HCT116 (cell line): ENCODE results near the gene ANO6. TPM values are rescaled to one million over a fixed set of nuclear protein-coding genes. Genes with fewer than 3 reads are reported as not detected.

Source experiments
- ATAC-seq: fragments of 200-7000 bp; cut with Tn5 transposase; 2 replicates; pipeline ENCODE4 v1.9.1; 2020; ENCODE audit warnings: mild to moderate bottlenecking, moderate library complexity
- BruUV-seq: library from RNA; stranded (reverse); fragments of 400-500 nt; replicated peaks from 2 replicates; lab custom pipeline; 2021; lab: Mats Ljungman, UMichigan
- CTCF ChIA-PET: fragments of 300-600 bp; sonication (Branson Sonifier 250); formaldehyde crosslinking; loops from one replicate; lab custom pipeline; 2021; ENCODE audit warnings: antibody characterized with exemption; lab: Charles Lee
- POLR2A ChIA-PET: fragments of 300-600, 350-600 bp; sonication (Branson Sonifier 250); formaldehyde crosslinking; loops from one replicate; lab custom pipeline; 2021; ENCODE audit warnings: antibody characterized with exemption; lab: Charles Lee
- RAD21 ChIA-PET, 2 experiments: fragments of 300-600 bp; sonication (Branson Sonifier 250); formaldehyde crosslinking; loops; one replicate each; lab custom pipeline; 2023; ENCODE audit warnings: low total read pairs in 2 of 2; ENCODE audit not compliant: uncharacterized antibody in 2 of 2, unreplicated experiment in 2 of 2, low non-redundant PET in 1 of 2; lab: Charles Lee
- DNase-seq: peaks from one replicate; pipeline ENCODE4 v3.0.0-alpha.2; 2010; ENCODE audit warnings: low read depth, low spot score
- H2AFZ ChIP-seq: fragments of 200-600 bp; shearing (Covaris generic), sonication (generic); 2 replicates; pipeline ENCODE4 v1.6.1; 2017; ENCODE audit warnings: low read depth, mixed run types, mixed read lengths, antibody characterized with exemption, low read length; ENCODE audit not compliant: poor library complexity, severe bottlenecking
- H3K27ac ChIP-seq: 2 replicates; pipeline ENCODE4 v1.5.1; 2012; ENCODE audit warnings: low read depth, low read length
- H3K27me3 ChIP-seq: fragments of 200-600 bp; sonication (generic); 2 replicates; pipeline ENCODE4 v1.6.1; 2016; ENCODE audit warnings: mixed run types, low read length, mixed read lengths; ENCODE audit not compliant: insufficient read depth
- H3K36me3 ChIP-seq, 2 experiments: fragments of 200-500 bp in 1 of 2; fragments of 200-600 bp in 1 of 2; sonication (Bioruptor generic) in 1 of 2; sonication (generic) in 1 of 2; 2 replicates each; pipeline versions ENCODE4 v1.5.1 to v1.6.1; 2014 to 2016; ENCODE audit warnings: low read length in 2 of 2, inconsistent platforms in 1 of 2, mixed read lengths in 1 of 2, mixed run types in 1 of 2; ENCODE audit not compliant: insufficient read depth in 2 of 2, control insufficient read depth in 1 of 2
- H3K4me1 ChIP-seq, 2 experiments: fragments of 200-600 bp in 1 of 2; sonication (generic) in 1 of 2; 2 replicates each; pipeline versions ENCODE4 v1.5.1 to v1.6.1; 2012 to 2017; ENCODE audit warnings: low read length in 2 of 2, inconsistent platforms in 1 of 2, mild to moderate bottlenecking in 1 of 2, mixed read lengths in 1 of 2, mixed run types in 1 of 2, moderate library complexity in 1 of 2; ENCODE audit not compliant: insufficient read depth in 2 of 2, control insufficient read depth in 1 of 2
- H3K4me2 ChIP-seq: fragments of 200-600 bp; sonication (generic); 2 replicates; pipeline ENCODE4 v1.6.1; 2017; ENCODE audit warnings: mixed run types, low read length, mixed read lengths
- H3K4me3 ChIP-seq, 2 experiments: fragments of 200-600 bp in 1 of 2; sonication (generic) in 1 of 2; replicated peaks in 1 of 2; 2 replicates each; pipeline ENCODE4 v1.5.1; 2011 to 2016; ENCODE audit warnings: low read length in 2 of 2, control low read depth in 1 of 2, low read depth in 1 of 2, mild to moderate bottlenecking in 1 of 2, mixed read lengths in 1 of 2, mixed run types in 1 of 2
- H3K79me2 ChIP-seq: fragments of 200-600 bp; sonication (generic); 2 replicates; pipeline ENCODE4 v1.6.1; 2017; ENCODE audit warnings: mild to moderate bottlenecking, mixed run types, low read length, moderate library complexity, mixed read lengths; ENCODE audit not compliant: insufficient read depth
- H3K9ac ChIP-seq: fragments of 200-600 bp; sonication (generic); 2 replicates; pipeline ENCODE4 v1.6.1; 2016; ENCODE audit warnings: low read length, mixed read lengths
- H3K9me2 ChIP-seq: fragments of 200-600 bp; sonication (generic), shearing (Covaris generic); 2 replicates; pipeline ENCODE4 v1.6.1; 2017; ENCODE audit warnings: mixed run types, mild to moderate bottlenecking, moderate library complexity; ENCODE audit not compliant: insufficient read depth
- H3K9me3 ChIP-seq, 2 experiments: fragments of 200-500 bp in 1 of 2; fragments of 200-600 bp in 1 of 2; sonication (Bioruptor generic) in 1 of 2; sonication (generic) in 1 of 2; 2 replicates each; pipeline ENCODE4 v1.6.1; 2014 to 2017; ENCODE audit warnings: low read length in 2 of 2, mixed read lengths in 2 of 2, inconsistent platforms in 1 of 2, low read depth in 1 of 2, mild to moderate bottlenecking in 1 of 2, mixed run types in 1 of 2, moderate library complexity in 1 of 2; ENCODE audit not compliant: control insufficient read depth in 1 of 2, insufficient read depth in 1 of 2
- H4K20me1 ChIP-seq: fragments of 200-600 bp; sonication (generic), shearing (Covaris generic); 2 replicates; pipeline ENCODE4 v1.6.1; 2017; ENCODE audit warnings: mixed run types, mild to moderate bottlenecking, moderate library complexity; ENCODE audit not compliant: insufficient read depth
- ATF3 ChIP-seq: IDR thresholded peaks from 2 replicates; pipeline ENCODE4 v1.6.1; 2012
- CBX3 ChIP-seq: IDR thresholded peaks from 2 replicates; pipeline ENCODE4 v1.6.1; 2012; ENCODE audit warnings: low read depth
- EGR1 ChIP-seq: IDR thresholded peaks from 2 replicates; pipeline ENCODE4 v1.6.1; 2012; ENCODE audit warnings: low read depth
- EZH2 ChIP-seq: fragments of 200-600 bp; sonication (generic); IDR thresholded peaks from 2 replicates; pipeline ENCODE4 v1.6.1; 2017; ENCODE audit warnings: antibody characterized with exemption, mixed run types
- EZH2phosphoT487 ChIP-seq: fragments of 200-600 bp; IDR thresholded peaks from 2 replicates; pipeline ENCODE4 v1.6.1; 2018; ENCODE audit warnings: antibody characterized with exemption, borderline replicate concordance
- FOSL1 ChIP-seq: IDR thresholded peaks from 2 replicates; pipeline ENCODE4 v1.6.1; 2012; ENCODE audit warnings: low read depth
- JUND ChIP-seq: IDR thresholded peaks from 2 replicates; pipeline ENCODE4 v1.6.1; 2012
- POLR2A ChIP-seq: IDR thresholded peaks from 2 replicates; pipeline ENCODE4 v1.7.0; 2011; ENCODE audit warnings: borderline replicate concordance; ENCODE audit not compliant: insufficient read depth, insufficient read length; ENCODE audit errors: extremely low read depth
- POLR2AphosphoS5 ChIP-seq: IDR thresholded peaks from 2 replicates; pipeline ENCODE4 v1.6.1; 2011; ENCODE audit warnings: mild to moderate bottlenecking, low read depth, low read length, moderate library complexity
- RAD21 ChIP-seq: IDR thresholded peaks from 2 replicates; pipeline ENCODE4 v1.6.1; 2012; ENCODE audit warnings: low read depth, mild to moderate bottlenecking
- SIN3A ChIP-seq: IDR thresholded peaks from 2 replicates; pipeline ENCODE4 v1.6.1; 2012; ENCODE audit warnings: low read depth
- SP1 ChIP-seq: IDR thresholded peaks from 2 replicates; pipeline ENCODE4 v1.6.1; 2012; ENCODE audit warnings: low read depth
- SRF ChIP-seq: IDR thresholded peaks from 2 replicates; pipeline ENCODE4 v1.6.1; 2012; ENCODE audit warnings: low read depth
- TCF7L2 ChIP-seq: IDR thresholded peaks from 2 replicates; pipeline ENCODE4 v1.7.0; 2011; ENCODE audit warnings: borderline replicate concordance, inconsistent platforms; ENCODE audit not compliant: insufficient read depth, insufficient read length; ENCODE audit errors: extremely low read depth
- YY1 ChIP-seq: IDR thresholded peaks from 2 replicates; pipeline ENCODE4 v1.6.1; 2011; ENCODE audit warnings: low read length, low read depth, moderate library complexity, mild to moderate bottlenecking; ENCODE audit not compliant: insufficient replicate concordance; ENCODE audit errors: extremely low read depth
- ZFX ChIP-seq: fragments of 450-650 bp; IDR thresholded peaks from 2 replicates; pipeline ENCODE4 v1.6.1; 2017
- intact Hi-C: fragments of 100-400 bp; cut with micrococcal nuclease; formaldehyde crosslinking; loops from 2 replicates; pipeline ENCODE4 v1.10.0; 2022
- total RNA-seq: library from RNA; stranded (reverse); gene quantifications from one replicate; pipeline ENCODE4 v1.2.1, GENCODE V29; 2021; ENCODE audit not compliant: unreplicated experiment
- TF ChIP-seq, protein P1 (sequence below): IDR thresholded peaks from 2 replicates; pipeline ENCODE4 v1.6.1; 2012; ENCODE audit warnings: low read depth
- TF ChIP-seq, protein P2 (sequence below), 3 experiments: fragments of 200-600 bp in 1 of 3; sonication (generic) in 1 of 3; IDR thresholded peaks in 2 of 3; conservative IDR thresholded peaks in 1 of 3; 2 replicates each; pipeline ENCODE4 v1.5.1; 2012 to 2017; ENCODE audit warnings: low read depth in 2 of 3, low read length in 2 of 3, antibody characterized with exemption in 1 of 3, borderline replicate concordance in 1 of 3, control low read depth in 1 of 3, mild to moderate bottlenecking in 1 of 3, mixed read lengths in 1 of 3, mixed run types in 1 of 3, moderate library complexity in 1 of 3; ENCODE audit not compliant: insufficient read depth in 1 of 3

ANO6 gene
- total RNA-seq, 1 experiment from 2014 or later, result 36.7 TPM

DNA sequence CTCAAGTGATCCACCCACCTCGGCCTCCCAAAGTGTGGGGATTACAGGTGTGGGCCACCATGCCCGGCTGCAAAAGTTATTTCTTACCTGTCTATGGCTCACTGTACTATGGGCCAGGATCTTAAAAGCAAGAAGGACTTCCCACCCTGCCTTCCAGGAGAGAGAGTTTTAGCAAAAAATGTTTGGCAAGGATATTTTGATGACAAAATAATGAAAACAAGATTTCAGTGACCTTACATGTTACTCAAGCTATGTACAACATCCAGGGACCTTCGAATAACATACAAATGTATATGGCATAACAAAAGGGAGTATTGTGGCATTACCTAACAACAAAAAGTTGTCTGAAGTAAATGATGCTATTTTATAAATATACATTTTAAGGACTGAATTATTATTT lies 55.1 kb downstream of the ANO6 start:
- no peaks in the 10 kb centered on the region for H3K9me2 ChIP-seq
- DNase-seq, result no peak
- ChIA-PET POLR2A (no interaction called here), RAD21 (no interaction called here), CTCF (no interaction called here)
- TF ChIP-seq SP1 (no peak), RAD21 (no peak), ATF3 (no peak), ZFX (no peak), EZH2 (no peak), CBX3 (no peak), EGR1 (no peak), SRF (no peak), JUND (no peak), POLR2A (no peak), POLR2AphosphoS5 (no peak), YY1 (no peak), FOSL1 (no peak), EZH2phosphoT487 (no peak), SIN3A (no peak), TCF7L2 (no peak)
- TF ChIP-seq, protein P1, sequence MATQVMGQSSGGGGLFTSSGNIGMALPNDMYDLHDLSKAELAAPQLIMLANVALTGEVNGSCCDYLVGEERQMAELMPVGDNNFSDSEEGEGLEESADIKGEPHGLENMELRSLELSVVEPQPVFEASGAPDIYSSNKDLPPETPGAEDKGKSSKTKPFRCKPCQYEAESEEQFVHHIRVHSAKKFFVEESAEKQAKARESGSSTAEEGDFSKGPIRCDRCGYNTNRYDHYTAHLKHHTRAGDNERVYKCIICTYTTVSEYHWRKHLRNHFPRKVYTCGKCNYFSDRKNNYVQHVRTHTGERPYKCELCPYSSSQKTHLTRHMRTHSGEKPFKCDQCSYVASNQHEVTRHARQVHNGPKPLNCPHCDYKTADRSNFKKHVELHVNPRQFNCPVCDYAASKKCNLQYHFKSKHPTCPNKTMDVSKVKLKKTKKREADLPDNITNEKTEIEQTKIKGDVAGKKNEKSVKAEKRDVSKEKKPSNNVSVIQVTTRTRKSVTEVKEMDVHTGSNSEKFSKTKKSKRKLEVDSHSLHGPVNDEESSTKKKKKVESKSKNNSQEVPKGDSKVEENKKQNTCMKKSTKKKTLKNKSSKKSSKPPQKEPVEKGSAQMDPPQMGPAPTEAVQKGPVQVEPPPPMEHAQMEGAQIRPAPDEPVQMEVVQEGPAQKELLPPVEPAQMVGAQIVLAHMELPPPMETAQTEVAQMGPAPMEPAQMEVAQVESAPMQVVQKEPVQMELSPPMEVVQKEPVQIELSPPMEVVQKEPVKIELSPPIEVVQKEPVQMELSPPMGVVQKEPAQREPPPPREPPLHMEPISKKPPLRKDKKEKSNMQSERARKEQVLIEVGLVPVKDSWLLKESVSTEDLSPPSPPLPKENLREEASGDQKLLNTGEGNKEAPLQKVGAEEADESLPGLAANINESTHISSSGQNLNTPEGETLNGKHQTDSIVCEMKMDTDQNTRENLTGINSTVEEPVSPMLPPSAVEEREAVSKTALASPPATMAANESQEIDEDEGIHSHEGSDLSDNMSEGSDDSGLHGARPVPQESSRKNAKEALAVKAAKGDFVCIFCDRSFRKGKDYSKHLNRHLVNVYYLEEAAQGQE, result no peak
- TF ChIP-seq, protein P2, sequence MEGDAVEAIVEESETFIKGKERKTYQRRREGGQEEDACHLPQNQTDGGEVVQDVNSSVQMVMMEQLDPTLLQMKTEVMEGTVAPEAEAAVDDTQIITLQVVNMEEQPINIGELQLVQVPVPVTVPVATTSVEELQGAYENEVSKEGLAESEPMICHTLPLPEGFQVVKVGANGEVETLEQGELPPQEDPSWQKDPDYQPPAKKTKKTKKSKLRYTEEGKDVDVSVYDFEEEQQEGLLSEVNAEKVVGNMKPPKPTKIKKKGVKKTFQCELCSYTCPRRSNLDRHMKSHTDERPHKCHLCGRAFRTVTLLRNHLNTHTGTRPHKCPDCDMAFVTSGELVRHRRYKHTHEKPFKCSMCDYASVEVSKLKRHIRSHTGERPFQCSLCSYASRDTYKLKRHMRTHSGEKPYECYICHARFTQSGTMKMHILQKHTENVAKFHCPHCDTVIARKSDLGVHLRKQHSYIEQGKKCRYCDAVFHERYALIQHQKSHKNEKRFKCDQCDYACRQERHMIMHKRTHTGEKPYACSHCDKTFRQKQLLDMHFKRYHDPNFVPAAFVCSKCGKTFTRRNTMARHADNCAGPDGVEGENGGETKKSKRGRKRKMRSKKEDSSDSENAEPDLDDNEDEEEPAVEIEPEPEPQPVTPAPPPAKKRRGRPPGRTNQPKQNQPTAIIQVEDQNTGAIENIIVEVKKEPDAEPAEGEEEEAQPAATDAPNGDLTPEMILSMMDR (IDR thresholded peaks at IDR 0.05 in 2 of 3, conservative IDR thresholded peaks at IDR 0.05 in 1 of 3; ENCODE audit: borderline replicate concordance in 1 of 3, insufficient read depth in 1 of 3, low read depth in 2 of 3, low read length in 2 of 3), result no peak
- no peaks in the 10 kb centered on the region for H3K36me3 ChIP-seq
- H3K27me3 ChIP-seq, result no peaks in the 10 kb centered on the region
- H4K20me1 ChIP-seq, result no peaks in the 10 kb centered on the region; the same call in 1 of the 2 replicates
- no peak overlapping the region for H3K4me3 ChIP-seq
- H3K79me2 ChIP-seq, result peaks cover 14% of the 10 kb centered on the region
- no peak overlapping the region for H3K9ac ChIP-seq
- no peak overlapping the region for H2AFZ ChIP-seq
- no peak overlapping the region for H3K4me2 ChIP-seq
- H3K4me1 ChIP-seq, result peaks cover 37 to 51% of the 10 kb centered on the region in 2 experiments
- no peak for ATAC-seq
- intact Hi-C loops, result loop anchor here (10.0 kb wide), 1 partner anchor 454 kb away; the partner anchor contains the start of gene ARID2
- BruUV-seq, result no TSS peak
- H3K9me3 ChIP-seq, result no peaks in the 10 kb centered on the region
- no peak overlapping the region for H3K27ac ChIP-seq
